Vagina (tissue), 2 donors: ENCODE results near the gene ABHD10.

Experiments used
- CTCF ChIP-seq, 3 experiments: fragments of 450-650 bp in 2 of 3; fragments of 200-600 bp in 1 of 3; sonication (generic) in 1 of 3; IDR thresholded peaks; one replicate each; pipeline ENCODE4 v1.5.1; 2017 to 2019; ENCODE audit warnings: antibody characterized with exemption in 3 of 3, mild to moderate bottlenecking in 2 of 3, moderate library complexity in 2 of 3
- POLR2A ChIP-seq, 2 donors: fragments of 450-650 bp; IDR thresholded peaks; one replicate each; pipeline ENCODE4 v1.6.1; 2017; ENCODE audit warnings: antibody characterized with exemption in 2 of 2, mild to moderate bottlenecking in 2 of 2, moderate library complexity in 2 of 2

- TF ChIP-seq CTCF (IDR thresholded peaks at IDR 0.05) (no peak), POLR2A (IDR thresholded peaks at IDR 0.05) (no peak)
Measured at GRCh38 chr3:112010636-112011035, 31.8 kb downstream of the ABHD10 start.
